CD4-positive, alpha-beta T cell (primary cell): ENCODE measurements around the gene NSL1. TPM values are rescaled to one million over a fixed set of nuclear protein-coding genes. Genes with fewer than 3 reads are reported as not detected.
"Not testable (repeated sequence)": the region's sequence is repeated elsewhere in the genome, so short reads cannot be mapped to it uniquely, and the experiment has no call there.

Experiments
- ATAC-seq: fragments of 200-7000 bp; cut with Tn5 transposase; one replicate; pipeline ENCODE4 v1.10.0; 2022; ENCODE audit warnings: mild to moderate bottlenecking; ENCODE audit not compliant: poor library complexity
- CTCF ChIA-PET: fragments of 350-600 bp; sonication (Branson Sonifier 250); formaldehyde crosslinking; loops from one replicate; lab custom pipeline; 2021; ENCODE audit warnings: antibody characterized with exemption, inconsistent platforms; lab: Charles Lee
- POLR2A ChIA-PET: fragments of 350-600 bp; sonication (Branson Sonifier 250); formaldehyde crosslinking; loops from one replicate; lab custom pipeline; 2021; ENCODE audit warnings: antibody characterized with exemption, inconsistent platforms; lab: Charles Lee
- DNase-seq, 14 experiments: peaks; one replicate each; pipeline ENCODE4 v3.0.0-alpha.2; 2013 to 2020; ENCODE audit warnings: mixed read lengths in 2 of 14
- H3K27ac ChIP-seq, 2 donors: one replicate each; pipeline versions ENCODE4 v1.5.1 to v1.7.0; 2013; ENCODE audit warnings: low read length in 2 of 2, low read depth in 1 of 2, mild to moderate bottlenecking in 1 of 2
- H3K27me3 ChIP-seq, 2 experiments: 1 replicate in 1 of 2; 2 replicates in 1 of 2; pipeline versions ENCODE4 v1.6.1 to v1.7.0; 2013; ENCODE audit warnings: low read length in 2 of 2, control low read depth in 1 of 2, mild to moderate bottlenecking in 1 of 2, moderate library complexity in 1 of 2; ENCODE audit not compliant: insufficient read depth in 2 of 2, control insufficient read depth in 1 of 2
- H3K36me3 ChIP-seq: one replicate; pipeline ENCODE4 v1.6.1; 2013; ENCODE audit warnings: low read length, control low read depth; ENCODE audit not compliant: insufficient read depth
- H3K4me1 ChIP-seq: one replicate; pipeline ENCODE4 v1.6.1; 2013; ENCODE audit warnings: low read length, control low read depth; ENCODE audit not compliant: insufficient read depth
- H3K4me3 ChIP-seq: one replicate; pipeline ENCODE4 v1.5.1; 2013; ENCODE audit warnings: mild to moderate bottlenecking, low read length, moderate library complexity
- H3K9me3 ChIP-seq, 2 experiments: 1 replicate in 1 of 2; 2 replicates in 1 of 2; pipeline versions ENCODE4 v1.6.1 to v1.7.0; 2013; ENCODE audit warnings: low read length in 2 of 2, mild to moderate bottlenecking in 2 of 2, control low read depth in 1 of 2, moderate library complexity in 1 of 2; ENCODE audit not compliant: control insufficient read depth in 1 of 2, insufficient read depth in 1 of 2
- H3K27ac Mint-ChIP-seq: one replicate; pipeline ENCODE4 v1.8.0; 2020; ENCODE audit warnings: mixed read lengths
- H3K27me3 Mint-ChIP-seq: one replicate; pipeline ENCODE4 v1.8.0; 2021; ENCODE audit warnings: mixed read lengths
- H3K36me3 Mint-ChIP-seq: one replicate; pipeline ENCODE4 v1.8.0; 2021; ENCODE audit warnings: low read depth, mixed read lengths
- H3K4me1 Mint-ChIP-seq: one replicate; pipeline ENCODE4 v1.8.0; 2021; ENCODE audit warnings: low read depth, mixed read lengths
- H3K4me3 Mint-ChIP-seq: one replicate; pipeline ENCODE4 v1.8.0; 2020; ENCODE audit warnings: mild to moderate bottlenecking, mixed read lengths
- H3K9me3 Mint-ChIP-seq: one replicate; pipeline ENCODE4 v1.8.0; 2020; ENCODE audit warnings: mixed read lengths
- CTCF ChIP-seq: fragments of 200-600 bp; IDR thresholded peaks from one replicate; pipeline ENCODE4 v1.8.0; 2022; ENCODE audit warnings: antibody characterized with exemption, mild to moderate bottlenecking
- intact Hi-C, 2 experiments: fragments of 100-400 bp; cut with DNase I in 1 of 2; cut with micrococcal nuclease in 1 of 2; formaldehyde crosslinking; loops; one replicate each; pipeline versions ENCODE4 v1.15.1 to v1.9.0; 2023 to 2025; cut with DNase I, micrococcal nuclease
- total RNA-seq, 174 experiments: library from RNA in 2 of 174; stranded (reverse) in 2 of 174; gene quantifications; one replicate each; pipeline ENCODE4 v1.2.3 and lab custom pipeline; 2021 to 2026

The NSL1 gene
- total RNA-seq, 2 experiments from 2014 or later, result 14.1 to 15.7 TPM

- Mint-ChIP-seq H3K4me3 (no peak overlapping the region), H3K9me3 (no peaks in the 10 kb centered on the region), H3K4me1 (peaks cover 8% of the 10 kb centered on the region), H3K27me3 (no peaks in the 10 kb centered on the region), H3K36me3 (peaks cover 73% of the 10 kb centered on the region), H3K27ac (no peak overlapping the region)
- no peak for TF ChIP-seq CTCF
- POLR2A ChIA-PET, result interaction anchor here (1.0 to 1.2 kb wide), 2 partner anchors 32 to 80 kb away, joined by 3 read pairs; no protein-coding TSS in a partner anchor
- Histone ChIP-seq H3K27ac (no peak overlapping the region), H3K9me3 (no peaks in the 10 kb centered on the region), H3K36me3 (peaks cover 51% of the 10 kb centered on the region), H3K4me3 (no peak overlapping the region), H3K27me3 (no peaks in the 10 kb centered on the region), H3K4me1 (no peaks in the 10 kb centered on the region)
- CTCF ChIA-PET, result interaction anchor here (1.0 to 2.5 kb wide), 6 partner anchors 10 to 325 kb away, joined by 4 to 23 read pairs (median 6); partner anchors contain the start of gene NSL1
- DNase-seq (no peak), ATAC-seq (no peak)
- intact Hi-C loops, result loop anchor here in 1 of 2 experiments (5.0 to 10.0 kb wide), 2 partner anchors 34 to 76 kb away; no protein-coding TSS in a partner anchor
These were observed 10.4 kb downstream of the NSL1 start for GRCh38 chr1:212781225-212781624.

GRCh38 chr1:212780759-212781158 is 10.8 kb downstream of the NSL1 start:
- Mint-ChIP-seq H3K9me3 (no peaks in the 10 kb centered on the region), H3K4me3 (no peak overlapping the region), H3K36me3 (peaks cover 69% of the 10 kb centered on the region), H3K27ac (no peak overlapping the region), H3K27me3 (no peaks in the 10 kb centered on the region), H3K4me1 (peaks cover 8% of the 10 kb centered on the region)
- intact Hi-C loops, result loop anchor here in 1 of 2 experiments (5.0 to 10.0 kb wide), 2 partner anchors 33 to 76 kb away; no protein-coding TSS in a partner anchor
- ATAC-seq, result no peak
- Histone ChIP-seq H3K27me3 (no peaks in the 10 kb centered on the region), H3K36me3 (peaks cover 47% of the 10 kb centered on the region), H3K4me1 (no peaks in the 10 kb centered on the region), H3K4me3 (no peak overlapping the region), H3K9me3 (no peaks in the 10 kb centered on the region), H3K27ac (no peak overlapping the region)
- no peak for DNase-seq
- CTCF ChIA-PET, result interaction anchor here (1.3 to 2.5 kb wide), 4 partner anchors 10 to 304 kb away, joined by 4 to 23 read pairs (median 10); partner anchors contain the start of gene NSL1
- POLR2A ChIA-PET, result interaction anchor here (1.0 to 1.2 kb wide), 2 partner anchors 31 to 80 kb away, joined by 3 read pairs; no protein-coding TSS in a partner anchor
- no peak for TF ChIP-seq CTCF

GRCh38 chr1:212779086-212779485 is 12.5 kb downstream of the NSL1 start:
- H3K27ac ChIP-seq, H3K27me3 Mint-ChIP-seq, CTCF ChIA-PET, H3K27ac Mint-ChIP-seq, H3K4me3 Mint-ChIP-seq, H3K9me3 ChIP-seq, H3K27me3 ChIP-seq, H3K4me1 ChIP-seq, H3K4me3 ChIP-seq, DNase-seq, H3K9me3 Mint-ChIP-seq, ATAC-seq, intact Hi-C loops, POLR2A ChIA-PET: not testable (repeated sequence)
- H3K4me1 Mint-ChIP-seq, result peaks cover 14% of the 10 kb centered on the region
- H3K36me3 ChIP-seq, result peaks cover 38% of the 10 kb centered on the region
- peaks cover 68% of the 10 kb centered on the region for H3K36me3 Mint-ChIP-seq
